DMS53 treated with DMSO at 0.1 percent for 48 hours (cell line): ENCODE data around the gene SLC22A31.
"Not testable (repeated sequence)": the region's sequence is repeated elsewhere in the genome, so short reads cannot be mapped to it uniquely, and the experiment has no call there.

ENCODE experiments used
- DNase-seq: peaks from one replicate; lab custom pipeline; 2025; ENCODE audit not compliant: unreplicated experiment; lab: John Stamatoyannopoulos, UW

SLC22A31 gene

GRCh38 chr16:89200124-89200849 lies at the start of gene SLC22A31:
SLC22A31 (minus strand) TSS chr16:89200537; CDS start chr16:89200501, 36 bp downstream.
- no peak for DNase-seq

DNA sequence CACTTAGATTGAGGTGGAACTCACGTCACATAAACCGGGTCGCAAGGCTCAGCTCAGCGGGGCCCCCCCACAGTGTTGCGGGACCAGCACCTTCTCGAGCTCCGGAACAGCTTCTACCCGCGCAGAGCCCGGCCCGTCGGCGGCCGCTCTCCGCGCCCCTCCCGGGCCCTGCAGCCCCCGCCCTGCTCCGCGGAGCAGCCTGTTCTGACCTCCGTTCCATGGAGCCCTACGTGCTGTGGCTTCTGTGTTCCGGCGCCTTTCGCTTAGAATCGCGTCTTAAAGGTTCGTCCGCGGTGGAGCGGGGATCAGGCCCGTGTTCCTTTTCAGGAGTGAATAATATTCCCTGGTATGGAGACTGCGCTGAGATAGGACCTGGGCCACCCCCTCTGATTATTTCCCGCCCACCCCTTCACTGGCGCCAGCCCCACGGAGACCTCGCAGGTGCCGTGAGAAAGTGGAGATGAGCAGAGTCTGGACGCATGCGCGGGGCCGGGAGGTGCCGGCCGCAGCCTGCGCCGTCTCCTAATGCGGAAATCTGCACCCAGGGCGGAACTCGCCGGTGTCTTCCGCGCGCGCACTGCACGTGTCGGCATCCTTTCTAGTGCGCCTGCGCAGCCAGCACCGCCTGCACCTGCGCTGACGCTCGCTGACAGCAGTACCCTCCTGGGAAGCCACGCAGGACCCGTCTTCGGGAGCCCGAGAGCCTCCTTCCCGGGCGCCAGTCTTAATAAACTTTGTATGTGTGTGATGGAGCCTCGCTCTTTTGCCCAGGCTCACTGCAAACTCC lies 48.1 kb upstream of the SLC22A31 start:
- no peak for DNase-seq

DNA sequence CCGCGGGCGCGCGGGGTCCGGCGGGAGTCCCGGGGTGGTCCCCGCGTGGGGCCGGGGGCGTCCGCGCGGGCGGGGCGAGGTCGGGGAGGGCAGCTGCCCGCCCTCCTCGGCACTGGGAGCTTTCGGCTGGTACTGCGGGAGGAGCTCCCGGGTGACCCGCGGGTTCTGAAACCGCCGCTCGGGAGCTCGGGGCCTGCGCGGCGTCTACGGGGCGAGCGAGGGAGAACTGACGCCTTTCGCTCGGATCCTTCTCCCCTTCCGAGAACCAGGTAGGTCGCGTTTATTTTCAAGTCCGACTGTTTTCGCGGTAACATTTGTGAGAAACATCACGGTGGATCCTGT lies 47.4 kb upstream of the SLC22A31 start:
- DNase-seq, result not testable (repeated sequence)

- DNase-seq, result peak; percentile 57
These were observed 46.8 kb upstream of the SLC22A31 start for GRCh38 chr16:89246903-89247733.

- DNase-seq, result no peak
These were observed 46.1 kb upstream of the SLC22A31 start for GRCh38 chr16:89246383-89246902.

DNA sequence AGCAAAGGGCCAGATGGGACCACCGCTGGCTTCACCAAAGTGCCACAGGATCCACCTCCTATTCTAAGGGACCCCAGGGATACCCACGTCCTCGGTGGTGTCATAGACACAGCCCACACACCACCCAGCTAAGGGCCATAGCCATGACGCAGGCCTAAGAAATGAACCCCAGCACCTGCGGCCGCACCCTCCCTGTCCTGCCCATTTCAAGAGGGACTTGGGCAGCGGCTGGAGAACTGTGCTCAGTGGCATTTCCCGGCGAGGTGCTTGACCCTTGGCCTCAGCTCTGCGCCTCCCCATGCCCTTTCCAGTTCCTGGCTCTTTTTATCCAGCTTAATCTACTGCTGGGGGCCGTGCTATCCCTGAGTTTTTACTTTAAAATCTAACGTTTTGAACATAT lies 44.4 kb upstream of the SLC22A31 start:
- no peak for DNase-seq

- not testable (repeated sequence) for DNase-seq
These were observed 43.9 kb upstream of the SLC22A31 start for GRCh38 chr16:89244264-89244663.

- DNase-seq, result no peak
These were observed 43.3 kb upstream of the SLC22A31 start for GRCh38 chr16:89243664-89244063.

DNA sequence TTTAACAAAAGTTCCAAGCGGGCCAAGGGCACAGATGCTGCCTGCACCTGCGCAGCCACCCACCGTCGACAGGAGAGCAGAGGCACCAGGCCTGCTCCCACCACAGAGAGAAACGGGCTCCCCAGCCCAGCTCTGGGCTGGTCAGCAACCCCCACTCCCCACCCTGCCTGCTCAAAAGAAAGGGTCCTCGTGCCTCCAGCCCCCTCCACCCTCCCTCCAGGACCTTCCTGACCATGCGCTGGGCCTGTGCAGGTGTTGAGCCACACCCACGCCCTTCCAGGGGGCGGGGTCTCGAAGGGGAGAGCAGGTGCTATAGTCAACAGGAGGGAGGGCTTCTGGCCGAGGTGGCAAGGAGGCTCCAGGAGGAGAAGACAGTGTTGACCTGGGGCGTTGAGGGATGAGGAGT lies 42.5 kb upstream of the SLC22A31 start:
- DNase-seq, result no peak

- peak; percentile 51 for DNase-seq
These were observed 41.1 kb upstream of the SLC22A31 start for GRCh38 chr16:89241187-89242007.

GRCh38 chr16:89237733-89238132 lies 37.4 kb upstream of the SLC22A31 start:
- peak; percentile 30 for DNase-seq

DNA sequence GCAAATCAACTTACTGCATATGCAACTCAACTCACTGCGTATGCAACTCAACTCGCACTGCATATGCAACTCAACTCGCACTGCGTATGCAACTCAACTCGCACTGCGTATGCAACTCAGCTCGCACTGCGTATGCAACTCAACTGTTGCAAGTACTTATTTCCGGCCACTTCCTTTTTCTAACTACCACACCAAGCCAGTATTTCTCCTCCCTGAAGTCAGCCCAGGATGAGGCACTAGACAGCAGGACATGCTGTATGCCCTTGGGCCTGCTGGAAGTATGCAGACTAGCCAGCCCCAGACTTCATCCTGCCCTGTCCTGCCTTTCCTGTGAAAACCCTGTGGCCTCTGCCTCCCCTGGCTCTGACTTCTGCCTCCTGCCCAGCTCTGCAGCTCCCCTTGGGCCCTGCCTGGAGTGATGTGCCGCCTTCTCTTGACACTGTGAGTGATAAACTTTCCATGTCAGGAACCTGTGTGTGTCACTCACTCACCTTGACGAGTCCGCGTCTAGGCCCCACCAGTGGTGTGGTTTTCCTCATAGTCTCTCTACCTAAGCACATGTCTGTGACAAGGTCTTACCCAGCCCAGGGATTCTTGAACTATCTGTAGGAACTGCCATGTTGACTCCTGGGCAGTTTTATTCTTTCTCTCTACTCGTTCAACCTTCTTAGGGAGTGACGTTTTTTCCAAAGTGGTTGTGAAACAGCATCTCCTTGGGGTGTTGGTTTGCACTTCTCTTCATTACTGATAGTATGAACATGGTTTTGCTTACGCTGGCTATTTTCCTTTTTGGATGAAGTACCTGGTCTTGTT lies 33.5 kb upstream of the SLC22A31 start:
- no peak for DNase-seq

DNA sequence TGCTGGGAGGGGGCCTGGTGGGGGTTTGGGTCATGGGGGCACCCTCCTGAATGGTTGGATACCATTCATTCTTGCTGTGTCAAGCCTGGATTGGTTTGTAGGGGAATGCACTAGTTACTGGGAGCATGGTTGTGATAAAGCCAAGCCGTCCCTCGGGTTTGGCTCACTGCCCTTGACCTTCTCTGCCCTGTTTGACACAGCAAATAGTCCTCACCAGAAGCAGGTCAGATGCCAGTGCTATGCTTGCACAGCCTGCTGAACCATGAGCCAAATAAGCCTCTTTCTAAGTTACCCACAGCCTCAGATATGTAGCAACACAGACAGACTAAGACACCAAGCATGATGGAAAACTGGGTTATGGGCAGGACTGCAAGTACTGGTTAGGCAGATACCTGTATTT lies 31.8 kb upstream of the SLC22A31 start:
- no peak for DNase-seq

- peak; percentile 76 for DNase-seq
These were observed 29.9 kb upstream of the SLC22A31 start for GRCh38 chr16:89230255-89230654.

- no peak for DNase-seq
These were observed 24.3 kb upstream of the SLC22A31 start for GRCh38 chr16:89224665-89225064.

DNA sequence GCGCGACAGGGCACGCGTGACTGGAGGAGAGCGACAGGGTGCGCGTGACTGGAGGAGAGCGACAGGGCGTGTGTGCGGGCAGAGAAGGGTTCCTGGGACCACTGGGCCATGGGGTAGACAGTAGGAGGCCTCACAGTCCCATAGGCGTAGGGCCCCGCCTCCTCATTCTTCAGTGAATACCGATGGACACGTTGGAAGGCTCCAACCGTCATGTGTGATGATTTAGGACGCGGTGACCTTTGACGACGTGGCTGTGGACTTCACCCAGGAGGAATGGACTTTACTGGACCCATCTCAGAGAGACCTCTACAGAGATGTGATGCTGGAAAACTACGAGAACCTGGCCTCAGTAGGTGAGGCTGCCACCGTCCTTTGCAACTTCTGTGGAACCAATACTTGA lies 22.6 kb upstream of the SLC22A31 start:
- DNase-seq, result no peak

DNA sequence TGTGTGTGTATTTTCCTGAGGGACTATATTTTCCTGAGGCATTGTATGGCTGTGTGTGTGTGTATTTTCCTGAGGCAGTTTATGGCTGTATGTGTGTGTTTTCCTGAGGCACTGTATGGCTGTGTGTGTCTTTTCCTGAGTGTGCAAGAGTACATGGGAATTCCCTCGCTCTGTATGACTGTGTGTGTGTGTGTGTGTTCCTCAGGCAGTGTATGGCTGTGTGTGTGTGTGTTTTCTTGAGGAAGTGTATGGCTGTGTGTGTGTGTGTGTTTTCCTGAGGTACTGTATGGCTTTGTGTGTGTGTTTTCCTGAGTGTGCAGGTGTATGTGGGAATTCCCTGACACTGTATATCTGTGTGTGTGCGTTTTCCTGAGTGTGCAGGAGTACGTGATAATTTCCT lies 21.3 kb upstream of the SLC22A31 start:
- no peak for DNase-seq

DNA sequence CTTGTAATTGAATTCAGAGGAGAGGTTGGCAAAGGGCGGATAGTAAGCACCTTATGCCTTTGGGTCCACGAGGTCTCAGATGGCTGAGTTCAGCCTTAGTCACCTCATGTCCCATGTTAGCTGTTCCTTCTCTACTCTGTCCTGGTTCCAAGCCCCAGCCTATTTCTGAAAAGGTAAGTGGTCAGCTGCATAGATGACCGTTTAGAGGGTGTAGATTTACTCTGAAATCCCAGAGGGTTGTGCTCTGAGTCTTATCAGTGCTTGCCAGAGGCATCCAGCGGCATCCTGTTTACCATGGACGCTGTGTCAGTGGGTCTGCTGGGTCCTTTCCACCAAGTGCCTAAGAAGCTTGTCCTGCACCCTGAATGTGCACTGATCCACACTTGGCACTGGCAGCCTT lies 19.0 kb upstream of the SLC22A31 start:
- DNase-seq, result no peak

DNA sequence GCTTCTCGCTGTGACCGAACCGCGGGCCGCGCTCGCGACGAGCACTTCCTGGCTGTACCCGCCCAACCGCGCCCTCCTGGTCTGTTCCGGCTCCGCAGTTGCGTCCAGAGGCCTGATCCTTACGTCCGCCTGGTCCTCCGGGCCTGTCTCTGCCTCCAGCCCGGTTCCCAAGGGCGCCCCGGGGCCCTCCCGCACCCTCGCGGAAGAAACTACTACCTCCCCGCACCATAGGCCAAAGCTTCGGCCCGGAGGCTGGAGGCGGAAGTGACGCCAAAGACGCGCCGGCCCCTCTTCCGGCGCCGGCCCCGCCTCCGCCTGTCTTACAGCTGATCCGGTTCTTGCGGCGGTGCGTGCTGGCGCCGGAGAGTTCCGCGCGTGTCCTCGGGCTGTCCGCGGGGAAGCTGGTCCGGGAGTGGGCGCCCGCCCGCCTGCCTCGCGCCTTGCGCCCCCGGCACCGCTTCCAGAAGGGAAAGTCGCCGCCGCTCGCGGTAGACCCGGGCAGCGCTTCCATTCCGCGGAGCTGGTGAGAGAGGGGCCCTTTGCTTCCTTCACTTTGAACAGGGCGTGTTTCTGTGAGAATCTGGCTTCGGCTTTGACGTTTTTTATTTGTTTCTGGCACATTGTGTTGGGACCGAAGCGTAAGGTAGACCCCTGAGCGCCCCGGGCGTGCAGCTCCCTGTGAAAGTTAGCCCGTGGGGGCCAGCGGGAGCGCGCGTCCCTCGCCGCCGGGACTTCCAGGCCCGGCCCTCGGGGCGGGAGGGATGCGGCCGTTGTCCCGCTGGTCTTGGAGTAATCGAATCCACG lies 17.3 kb upstream of the SLC22A31 start, which contains the start of gene ZNF778:
Gene ZNF778 (plus strand): TSS at position 316 of the 804 bp plus-strand sequence. CDS start 3,425 bp downstream, outside the sequence.
- DNase-seq, result peak; percentile 71
